Stimulated activated CD8-positive, alpha-beta memory T cell treated with anti-CD3 and anti-CD28 coated beads, Interleukin-4, amount 100 ng/mL, for 48 hours (primary cell): Measurements from ENCODE around the gene MTMR3.
A peak's percentile ranks its signal among the peaks of the same experiment; 100 is the strongest.

Source experiments
- DNase-seq: peaks from one replicate; pipeline ENCODE4 v3.0.0-alpha.2; 2020

MTMR3 gene

DNA sequence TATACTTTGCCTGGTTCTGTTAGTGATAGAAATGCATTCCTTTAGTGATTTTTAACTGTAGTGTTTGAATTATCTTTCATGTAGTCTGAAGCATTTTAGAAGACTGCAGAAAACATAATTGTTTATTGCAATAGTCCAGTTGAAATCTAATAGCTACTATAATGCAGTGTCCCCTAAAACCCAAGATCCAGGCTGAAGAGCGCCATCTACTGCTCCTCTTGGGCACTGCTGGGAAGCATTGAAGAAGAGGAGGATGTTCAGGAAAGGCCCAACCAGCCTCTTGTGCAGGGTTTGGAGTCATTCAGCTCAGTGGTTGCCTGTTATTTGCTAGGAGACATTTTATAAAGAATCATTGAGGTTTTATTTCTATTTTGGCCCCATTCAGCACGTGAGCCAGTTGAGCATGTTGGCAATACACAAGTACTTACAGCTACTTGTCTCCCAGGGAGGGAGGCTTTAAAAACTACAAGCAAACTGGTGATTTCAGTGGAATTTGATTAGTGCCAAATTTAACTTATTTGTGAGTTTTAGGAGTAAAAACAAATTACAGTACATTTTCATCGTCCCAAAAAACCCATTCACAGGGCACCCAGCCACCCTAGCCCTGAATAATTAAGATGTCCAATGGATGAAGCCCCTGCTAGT is 122.4 kb downstream of the MTMR3 start:
- peak; percentile 83 for DNase-seq

DNA sequence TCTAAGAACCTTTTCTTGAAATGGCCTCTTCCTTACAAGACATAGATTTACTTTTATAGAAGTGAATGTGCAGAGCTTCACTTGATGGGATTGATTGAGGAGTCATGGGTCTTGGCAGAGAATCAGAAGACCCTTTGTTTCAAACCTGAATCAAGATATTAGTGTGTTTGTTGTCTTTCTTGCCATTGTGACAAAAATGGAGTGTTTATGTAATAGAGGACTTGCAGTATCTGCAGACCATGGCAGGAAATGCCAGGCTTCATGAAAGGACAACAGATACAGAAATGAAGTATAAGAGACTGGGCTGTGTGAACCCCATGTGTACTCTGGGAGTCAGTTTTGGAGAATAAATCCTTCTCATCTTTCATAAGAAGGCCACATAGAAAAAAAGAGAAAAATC is 124.4 kb downstream of the MTMR3 start:
- no peak for DNase-seq

DNA sequence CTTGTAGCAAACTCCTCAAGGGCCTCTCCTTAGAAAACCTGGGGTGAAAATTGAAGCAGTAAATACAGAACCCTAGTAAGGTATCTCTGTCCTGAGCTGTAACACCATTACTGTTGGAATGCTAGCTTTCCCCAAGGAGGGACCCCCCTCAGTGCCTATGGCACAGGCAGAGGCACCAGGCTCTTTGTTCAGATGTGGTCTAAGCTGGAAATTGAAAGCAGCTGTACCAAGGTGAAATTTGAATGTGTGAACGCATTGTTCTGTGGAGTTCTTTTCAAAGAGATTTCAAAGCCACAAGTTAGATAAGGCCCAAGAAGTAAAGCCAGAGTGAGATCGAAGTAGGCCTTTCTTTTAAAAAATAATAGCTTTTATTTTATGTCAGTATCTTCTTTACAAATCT is 125.4 kb downstream of the MTMR3 start:
- no peak for DNase-seq

DNA sequence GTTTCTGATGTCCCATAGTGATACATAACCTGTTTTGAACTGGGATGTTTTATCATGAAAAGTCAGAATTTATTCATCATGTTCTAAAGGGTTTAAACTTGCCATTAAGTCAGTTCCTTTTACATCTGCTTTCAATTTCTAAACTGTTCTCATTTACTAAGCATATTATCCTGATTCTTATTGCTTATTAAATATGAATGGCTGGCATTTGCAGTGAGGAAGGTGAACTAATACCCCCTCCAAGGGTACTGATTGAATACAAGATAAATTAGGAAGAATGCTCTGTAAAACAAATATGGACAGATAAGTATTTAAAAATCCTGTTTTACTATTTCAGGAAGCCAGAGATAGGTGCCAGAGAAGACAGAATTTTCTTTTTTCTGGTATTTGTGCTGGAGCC is 126.5 kb downstream of the MTMR3 start:
- no peak for DNase-seq

DNA sequence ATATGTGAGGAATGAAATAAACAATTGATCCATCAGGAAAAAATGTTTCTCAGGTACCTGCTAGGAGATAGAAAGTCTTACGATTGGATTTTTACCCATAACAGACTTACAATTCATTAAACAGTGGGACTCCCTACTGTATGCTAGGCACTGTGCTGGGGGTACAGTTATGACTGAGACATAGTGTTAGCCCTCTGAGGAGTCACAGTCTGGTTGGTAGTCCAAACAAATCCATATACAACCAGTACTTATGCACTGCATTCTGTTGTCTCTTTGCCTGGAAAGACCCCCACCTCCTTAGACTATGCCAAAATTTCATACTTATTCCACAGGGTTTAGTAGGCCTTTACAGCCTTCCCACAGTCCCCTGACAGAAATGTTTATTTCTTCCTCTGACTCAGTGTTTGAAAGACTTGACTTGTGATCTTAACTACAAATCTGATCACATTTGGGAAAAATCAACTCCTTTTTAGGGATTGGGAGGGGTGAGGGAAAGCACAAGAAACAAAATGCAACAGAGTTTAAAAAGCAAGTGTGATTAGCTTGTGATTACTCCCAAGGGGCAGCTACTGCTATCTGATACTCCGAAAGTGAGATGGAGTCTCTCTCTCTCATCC is 127.9 kb downstream of the MTMR3 start:
- no peak for DNase-seq

DNA sequence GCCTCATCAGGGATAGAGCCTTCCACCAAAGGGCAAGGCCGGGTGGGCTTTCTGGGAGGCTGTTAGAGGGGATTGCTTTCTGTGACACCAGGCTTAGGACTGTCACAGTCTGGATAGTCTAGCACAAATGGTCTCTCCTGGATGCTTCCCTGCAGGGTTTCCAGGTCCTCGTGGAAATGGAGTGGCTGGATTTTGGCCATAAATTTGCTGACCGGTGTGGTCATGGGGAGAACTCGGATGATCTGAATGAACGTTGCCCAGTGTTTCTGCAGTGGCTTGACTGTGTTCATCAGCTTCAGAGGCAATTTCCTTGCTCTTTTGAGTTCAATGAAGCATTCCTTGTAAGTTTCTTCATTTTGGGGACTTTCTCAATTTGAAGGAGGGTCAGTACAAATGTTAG is 130.2 kb downstream of the MTMR3 start:
- no peak for DNase-seq

DNA sequence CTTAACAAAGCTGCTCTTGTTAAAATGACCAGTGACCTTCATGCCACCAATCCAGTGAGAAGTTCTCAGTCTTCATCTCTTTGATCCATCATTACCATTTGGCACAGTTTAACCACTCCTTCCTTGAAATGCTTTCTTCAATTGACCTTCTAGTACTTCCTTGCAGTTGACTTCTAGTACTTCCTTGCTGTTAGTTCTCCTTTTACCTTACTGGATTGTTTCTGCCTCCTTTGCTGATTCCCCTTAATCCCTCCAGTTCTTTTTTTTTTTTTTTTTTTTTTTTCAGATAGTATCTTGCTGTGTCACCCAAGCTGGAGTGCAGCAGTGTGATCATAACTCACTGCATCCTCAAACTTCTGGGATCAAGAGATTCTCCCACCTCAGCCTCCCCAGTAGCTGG is 131.3 kb downstream of the MTMR3 start:
- no peak for DNase-seq

DNA sequence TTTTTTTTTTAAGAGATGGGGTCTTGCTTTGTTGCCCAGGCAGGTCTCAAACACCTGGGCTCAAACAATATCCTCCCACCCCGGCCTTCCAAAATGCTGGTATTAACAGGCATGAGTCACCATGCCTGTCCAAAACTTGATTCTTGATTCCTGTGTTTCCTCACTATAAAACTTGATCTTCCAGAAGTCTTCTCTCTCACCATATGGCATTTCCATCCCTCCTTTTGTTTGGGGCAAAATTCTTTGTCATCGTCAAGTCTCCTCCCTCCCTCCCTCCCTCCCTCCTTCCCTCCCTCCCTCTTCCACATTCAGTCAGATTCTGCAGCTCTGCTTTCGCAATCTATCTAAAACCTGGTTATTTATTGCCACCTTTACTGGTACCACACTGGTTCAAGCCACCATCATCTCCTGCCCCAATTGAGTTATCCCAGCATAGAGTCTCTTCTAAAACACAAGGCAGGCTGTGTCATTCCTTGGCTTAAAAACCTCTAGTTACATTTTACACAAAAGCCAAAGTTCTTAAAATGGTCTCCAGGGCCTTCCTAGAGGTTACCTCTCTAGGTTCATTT is 132.3 kb downstream of the MTMR3 start:
- no peak for DNase-seq

DNA sequence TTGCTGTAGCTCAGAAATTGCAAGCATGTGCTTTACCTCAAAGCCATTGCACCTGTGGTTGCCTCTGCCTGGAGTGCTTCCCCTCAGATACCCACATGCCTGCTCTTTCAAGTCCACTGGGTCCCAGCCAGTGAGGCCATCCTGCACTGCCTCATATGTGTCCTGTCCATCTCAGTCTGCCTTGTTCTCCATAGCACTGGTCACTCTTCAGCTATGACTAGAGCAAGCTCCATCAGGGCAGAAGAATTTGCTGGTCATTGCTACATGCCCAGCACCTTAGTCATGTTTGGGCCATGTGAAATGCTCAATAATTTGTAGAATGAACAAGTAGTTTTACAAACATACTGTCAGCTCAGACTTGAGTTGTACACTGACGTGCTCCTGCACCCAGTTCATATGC is 132.9 kb downstream of the MTMR3 start:
- no peak for DNase-seq

DNA sequence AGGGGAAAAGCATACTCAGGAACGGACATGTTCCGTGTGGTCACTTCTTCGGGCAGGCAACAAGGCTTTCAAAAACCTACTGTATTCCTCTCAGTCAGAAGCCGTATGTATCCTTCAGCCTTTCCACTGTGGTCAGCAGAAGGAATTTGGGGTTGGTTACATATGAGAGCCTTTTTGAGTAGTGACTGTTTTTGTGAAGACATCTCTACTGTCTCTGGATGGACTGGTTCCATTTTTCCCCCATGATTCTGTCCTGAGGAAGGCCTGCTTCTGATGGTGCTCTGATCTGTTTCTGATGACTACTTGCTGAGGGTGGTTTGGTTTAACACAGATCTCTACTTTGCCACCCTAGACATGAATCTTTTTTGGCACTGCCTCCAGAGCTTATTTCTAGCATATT is 133.6 kb downstream of the MTMR3 start:
- DNase-seq = no peak

DNA sequence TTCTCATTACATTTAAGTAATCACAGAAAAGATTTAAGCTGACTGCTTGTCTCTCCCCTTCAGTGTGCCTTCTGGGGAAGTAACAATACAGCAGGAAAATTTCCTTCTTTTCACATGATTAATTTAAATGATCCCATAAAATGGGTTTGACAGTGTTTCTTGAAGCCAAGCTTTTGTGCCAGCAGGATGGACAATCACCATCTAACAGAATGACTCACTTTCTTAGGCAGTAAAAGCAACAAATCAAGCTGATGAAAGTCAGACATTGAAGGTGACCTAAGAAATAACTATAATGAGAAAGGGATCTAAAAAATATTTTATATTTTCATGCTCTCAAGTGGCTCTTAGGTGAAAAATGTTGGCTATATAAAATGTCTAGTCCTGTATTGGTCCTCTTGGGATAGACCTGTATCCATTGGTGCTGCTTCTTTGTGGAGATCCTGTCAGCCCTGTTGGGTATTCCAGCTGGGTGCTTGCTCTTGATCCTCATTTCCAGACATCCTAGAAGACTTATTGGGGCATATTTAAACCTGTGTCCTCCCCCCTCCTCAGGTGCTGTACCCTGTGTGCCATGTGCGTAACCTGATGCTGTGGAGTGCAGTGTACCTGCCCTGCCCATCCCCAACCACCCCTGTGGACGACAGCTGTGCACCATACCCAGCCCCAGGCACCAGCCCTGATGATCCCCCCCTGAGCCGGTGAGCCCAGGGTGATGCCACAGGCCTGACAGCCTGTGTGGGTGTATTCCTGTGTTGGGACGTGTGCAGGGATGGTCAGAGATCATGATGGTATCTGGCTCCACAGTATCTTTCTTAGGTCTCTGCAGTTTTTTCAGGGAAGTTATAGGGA is 134.6 kb downstream of the MTMR3 start:
- no peak for DNase-seq

DNA sequence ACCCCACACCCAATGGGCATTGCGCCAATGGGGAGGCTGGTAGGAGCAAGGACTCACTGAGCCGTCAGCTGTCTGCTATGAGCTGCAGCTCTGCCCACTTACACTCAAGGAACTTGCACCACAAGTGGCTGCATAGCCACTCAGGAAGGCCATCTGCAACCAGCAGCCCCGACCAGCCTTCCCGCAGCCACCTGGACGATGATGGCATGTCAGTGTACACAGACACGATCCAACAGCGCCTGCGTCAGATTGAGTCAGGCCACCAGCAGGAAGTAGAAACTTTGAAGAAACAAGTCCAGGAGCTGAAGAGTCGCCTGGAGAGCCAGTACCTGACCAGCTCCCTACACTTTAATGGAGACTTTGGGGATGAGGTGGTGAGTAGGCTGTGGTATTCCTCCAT is 137.5 kb downstream of the MTMR3 start:
- DNase-seq = no peak

DNA sequence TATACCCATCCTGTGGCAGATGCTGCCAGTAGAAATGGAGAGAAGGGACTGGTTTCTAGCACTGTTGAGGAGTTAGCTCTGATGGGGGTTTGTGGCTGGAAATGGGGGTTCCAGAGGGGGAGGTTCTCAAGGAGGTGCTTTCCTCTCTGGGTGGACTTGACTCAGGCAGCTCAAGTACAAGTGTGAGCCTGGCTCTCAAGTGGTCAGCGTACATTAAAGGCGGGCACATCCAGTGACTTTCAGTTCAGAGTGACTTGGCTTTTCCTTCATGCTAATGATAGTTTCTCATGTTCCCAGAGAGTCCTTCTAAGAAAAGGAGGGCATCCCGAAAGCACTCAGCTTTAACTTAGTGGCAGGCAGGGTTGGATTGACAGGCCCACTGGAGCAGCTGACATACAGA is 138.4 kb downstream of the MTMR3 start:
- no peak for DNase-seq

DNA sequence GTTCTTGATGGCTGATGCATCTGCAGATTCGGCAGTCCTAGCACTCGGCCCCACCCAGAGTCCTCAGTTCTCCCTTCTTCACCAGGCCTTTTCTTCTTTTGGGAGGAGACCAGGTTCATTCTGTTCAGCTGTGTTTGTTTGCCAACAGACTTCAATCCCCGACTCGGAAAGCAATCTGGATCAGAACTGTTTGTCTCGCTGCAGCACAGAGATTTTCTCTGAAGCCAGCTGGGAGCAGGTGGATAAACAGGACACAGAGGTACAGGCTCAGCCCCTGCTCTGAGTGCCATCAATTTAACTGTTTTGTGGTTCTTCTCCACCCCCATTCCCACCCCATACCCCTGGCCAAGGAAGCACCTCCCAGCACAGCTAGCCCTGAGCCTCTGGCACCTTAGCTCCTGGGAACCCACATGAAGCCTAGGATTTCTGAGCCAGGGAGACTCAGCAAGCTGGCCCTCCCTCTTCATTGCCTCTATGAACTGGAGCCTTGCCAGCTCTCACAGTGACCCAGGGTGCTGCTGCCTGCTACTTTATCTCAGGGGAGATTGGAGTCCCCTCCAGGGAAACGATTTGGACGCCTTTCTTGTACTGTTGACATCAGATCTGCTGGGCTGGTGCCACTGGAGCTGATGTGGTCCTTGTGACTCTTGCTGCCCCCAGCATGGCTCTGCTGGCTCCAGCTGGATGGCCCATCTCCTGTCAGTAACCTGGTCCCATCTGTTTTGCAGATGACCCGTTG is 139.1 kb downstream of the MTMR3 start:
- no peak for DNase-seq

DNA sequence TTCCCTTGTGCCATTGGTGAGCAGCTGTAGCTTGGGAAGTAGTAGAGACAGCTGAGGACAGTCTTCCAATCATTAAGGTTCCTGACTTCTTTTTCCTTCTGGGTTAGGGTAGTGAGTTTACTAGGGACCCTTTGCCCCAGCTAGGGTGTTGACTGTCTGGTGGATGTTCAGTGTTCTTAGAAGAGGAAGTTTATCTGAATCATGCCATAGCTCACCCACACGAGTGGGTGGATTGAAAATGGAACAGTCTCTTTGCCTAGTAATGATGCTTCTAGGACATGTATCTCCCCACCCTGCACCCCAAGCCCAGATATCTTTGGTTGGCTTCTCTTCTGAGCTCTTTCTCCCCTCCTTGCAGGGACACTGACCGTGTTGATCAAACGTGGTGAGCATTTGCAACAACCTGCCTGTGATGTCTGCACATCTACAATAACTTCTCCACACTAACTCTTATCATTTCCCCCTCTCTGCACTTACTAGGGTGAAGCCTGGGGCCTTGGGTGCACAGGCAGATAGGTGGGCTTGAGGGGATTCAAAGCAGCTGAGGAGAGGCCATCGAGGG is 140.2 kb downstream of the MTMR3 start:
- DNase-seq = peak; percentile 26

DNA sequence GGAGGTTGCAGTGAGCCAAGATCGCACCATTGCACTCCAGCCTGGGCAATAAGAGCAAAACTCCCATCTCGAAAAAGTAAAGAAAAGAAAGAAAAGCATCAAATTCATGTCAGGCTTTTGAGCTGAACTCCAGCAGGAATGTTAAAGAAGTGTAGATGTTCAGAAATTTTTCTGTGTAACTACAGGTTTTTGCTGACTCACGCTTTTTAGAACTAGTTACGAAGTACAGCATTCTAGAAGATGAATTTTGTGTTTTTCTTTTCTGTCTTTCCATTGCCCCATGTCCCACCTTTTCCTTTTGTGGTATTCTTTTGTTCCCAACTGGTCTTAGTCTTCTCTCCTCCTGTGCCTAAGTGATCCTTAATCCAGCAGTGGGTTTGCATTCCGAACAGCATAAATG is 141.3 kb downstream of the MTMR3 start:
- no peak for DNase-seq

DNA sequence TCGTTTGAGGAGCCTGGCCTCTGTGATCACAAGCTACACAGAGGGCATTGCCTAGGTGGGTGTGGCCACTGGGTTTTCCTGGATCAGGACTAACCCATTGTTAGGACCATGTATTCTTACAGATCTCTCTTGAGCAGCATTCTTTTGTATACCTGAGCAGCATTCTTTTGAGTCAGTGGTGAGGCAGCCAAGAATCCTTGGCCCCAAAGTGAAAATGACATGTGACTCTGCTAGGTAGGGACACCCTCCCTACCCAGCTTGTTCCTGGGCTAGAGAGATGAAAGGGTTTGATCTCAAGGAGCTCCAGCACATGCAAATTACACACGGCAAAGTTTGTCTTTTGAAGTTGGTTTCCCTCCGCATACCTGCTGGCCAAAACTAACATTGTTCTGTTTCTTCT is 142.2 kb downstream of the MTMR3 start:
- no peak for DNase-seq

DNA sequence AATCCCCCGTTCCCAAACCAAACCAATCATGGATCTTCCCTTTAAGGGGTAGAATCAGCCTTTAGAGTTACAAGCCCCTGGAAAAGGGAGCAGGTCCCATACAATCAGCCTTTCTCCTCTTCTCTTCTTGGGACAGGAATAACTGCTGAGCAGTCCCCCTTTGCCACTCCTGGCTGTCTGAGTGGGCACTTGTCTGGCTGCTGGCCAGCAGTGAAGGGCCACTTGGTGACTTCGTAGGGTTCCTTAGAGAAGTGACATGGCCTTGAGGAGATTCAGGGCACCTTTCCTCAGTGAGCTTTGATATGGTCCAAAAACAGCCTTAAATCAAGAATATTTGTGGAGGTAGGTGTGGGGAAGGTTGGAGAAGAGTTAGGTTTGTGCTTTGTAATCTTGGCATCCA is 143.8 kb downstream of the MTMR3 start:
- DNase-seq = no peak

DNA sequence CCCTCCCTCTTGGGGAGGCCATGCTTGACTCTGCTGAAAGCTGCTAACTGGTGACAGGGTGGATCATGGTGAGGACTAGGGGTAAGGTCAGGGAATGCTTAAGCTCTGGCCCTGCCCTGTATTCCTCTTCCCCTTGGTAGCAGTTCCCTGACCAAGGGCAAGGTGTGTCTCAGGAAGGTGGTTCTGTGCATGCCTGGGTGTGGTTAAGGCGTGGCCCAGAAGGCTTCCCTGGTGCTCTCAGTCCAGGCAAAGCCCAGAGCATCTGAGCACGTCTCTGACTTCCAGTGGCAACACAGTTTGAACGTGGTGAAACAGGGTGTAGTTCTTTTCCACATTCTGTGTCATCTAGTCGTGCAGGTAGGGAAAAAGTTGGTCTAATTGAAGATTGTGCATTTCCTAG is 144.2 kb downstream of the MTMR3 start:
- DNase-seq = no peak

DNA sequence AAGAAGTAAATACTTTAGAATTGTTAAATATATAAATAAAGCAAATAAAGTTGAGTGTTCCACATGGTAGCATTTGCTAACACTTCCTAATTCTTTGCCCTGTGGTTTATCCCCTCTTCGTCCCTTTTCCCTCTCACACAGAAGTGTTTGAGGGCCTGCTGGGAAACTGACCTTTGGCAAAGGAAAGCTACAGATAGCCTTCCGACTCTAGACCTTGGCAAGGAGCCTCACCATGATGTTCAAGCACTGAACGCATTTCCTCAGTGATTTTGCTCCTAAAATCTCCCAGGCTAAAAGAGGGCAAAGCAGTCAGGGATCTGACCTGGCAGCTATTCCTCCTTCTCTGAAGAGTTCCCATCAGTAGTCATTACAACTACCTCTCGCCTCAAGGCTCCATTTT is 144.8 kb downstream of the MTMR3 start:
- no peak for DNase-seq

DNA sequence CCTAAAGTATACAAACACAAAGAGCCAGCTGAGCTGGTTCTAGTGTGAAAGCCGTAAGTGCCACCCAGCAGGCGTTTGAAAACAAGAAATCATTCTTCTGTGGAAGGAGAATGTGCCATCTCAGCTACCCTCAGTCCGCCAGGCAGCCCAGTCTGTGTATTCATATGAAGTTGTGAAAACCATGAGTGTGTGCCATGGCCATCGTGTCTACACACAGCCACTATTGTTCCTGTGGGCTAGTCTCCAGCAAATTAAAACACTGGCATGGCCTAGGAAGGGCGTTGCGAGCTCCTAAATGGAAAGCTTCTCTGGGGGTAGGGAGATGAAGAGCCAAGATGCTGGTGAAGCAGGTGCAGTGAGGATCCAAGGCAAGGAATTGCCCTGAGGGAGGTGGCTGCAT is 145.8 kb downstream of the MTMR3 start:
- DNase-seq = no peak

DNA sequence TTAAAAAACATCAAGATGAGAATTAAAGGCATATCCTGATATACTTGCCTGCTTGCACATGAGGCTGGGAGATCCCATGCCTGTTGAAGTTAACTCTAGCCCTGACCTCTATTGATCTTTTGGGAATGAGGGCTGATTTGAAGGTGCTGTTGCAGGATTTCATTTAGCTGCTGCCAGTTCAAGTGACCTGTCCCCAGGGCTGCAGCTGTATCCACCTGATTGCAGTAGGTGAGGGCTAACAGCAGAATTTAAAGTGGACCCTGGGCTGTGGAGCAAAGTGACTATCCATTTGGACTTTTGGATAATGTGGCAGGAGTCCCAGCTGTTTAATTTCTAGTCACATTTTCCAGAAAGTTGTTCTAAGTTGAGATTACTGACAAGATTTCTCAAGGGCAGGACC is 146.5 kb downstream of the MTMR3 start:
- no peak for DNase-seq

DNA sequence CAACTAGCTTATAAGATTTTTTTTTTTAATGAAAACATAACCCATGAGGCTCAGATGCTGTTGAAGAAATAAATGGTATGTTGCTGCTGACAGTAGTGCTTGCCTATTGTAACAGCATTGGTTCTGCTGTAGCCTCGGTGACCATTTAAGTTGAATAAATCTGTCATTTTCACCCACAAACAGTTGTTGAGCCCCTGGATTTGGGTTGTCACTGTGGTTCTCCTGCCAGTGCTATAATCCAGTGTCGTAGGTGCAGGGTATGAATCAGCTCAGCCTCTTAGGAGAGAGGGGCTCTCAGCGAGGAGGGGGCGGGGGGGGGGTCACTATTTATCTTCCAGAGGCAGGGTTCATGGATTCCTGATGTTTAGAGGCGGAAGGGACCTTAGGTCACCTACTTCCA is 147.4 kb downstream of the MTMR3 start:
- DNase-seq = no peak
